HuH-7 (cell line): ENCODE measurements around the gene CCDC24.

ENCODE experiments used
- DNase-seq: peaks from one replicate; pipeline ENCODE4 v3.0.0; 2011; ENCODE audit warnings: low spot score

Gene CCDC24

DNA sequence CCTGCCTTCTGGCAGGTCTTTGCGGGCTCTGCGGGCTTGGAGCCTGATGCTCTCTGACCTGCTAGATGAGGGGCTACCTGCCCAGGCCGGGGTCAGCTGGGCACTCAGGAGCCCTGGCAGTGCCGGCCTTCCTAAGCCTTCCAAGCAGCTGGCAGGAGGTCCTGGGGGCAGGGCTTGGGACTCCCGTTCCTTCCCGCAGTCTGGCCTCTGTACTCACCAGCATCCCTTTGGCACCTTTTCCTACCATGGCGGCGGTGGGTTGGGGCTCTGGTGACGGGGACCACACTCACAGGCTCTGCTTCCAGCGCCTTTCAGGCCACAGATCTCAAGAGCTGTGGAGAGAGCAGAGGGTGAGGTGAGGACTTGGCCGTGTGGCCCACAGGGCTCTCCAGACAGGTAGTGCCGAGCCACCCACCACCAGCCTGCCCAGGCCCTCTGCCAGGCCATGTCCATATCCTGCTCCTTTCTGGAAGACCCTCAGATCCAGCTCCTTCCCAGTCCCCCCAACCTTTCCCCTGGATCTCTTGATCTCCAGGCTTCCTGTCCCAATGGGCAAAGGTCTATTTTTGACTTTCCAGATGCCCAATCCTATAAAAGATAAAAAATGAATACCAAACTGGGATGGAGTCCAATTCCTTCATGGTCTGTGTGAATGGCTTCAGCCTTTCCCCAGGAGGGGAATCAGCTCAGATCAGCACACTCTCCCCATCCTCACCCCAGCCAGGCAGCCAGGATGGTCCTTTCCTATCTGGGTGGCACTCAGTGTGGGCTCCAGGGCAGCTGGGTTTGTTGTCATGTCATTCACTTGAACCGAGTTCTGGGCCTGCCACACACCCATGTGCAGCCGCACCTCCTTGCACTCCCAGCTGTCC, 32.9 kb downstream of the CCDC24 start:
- DNase-seq: no peak

DNA sequence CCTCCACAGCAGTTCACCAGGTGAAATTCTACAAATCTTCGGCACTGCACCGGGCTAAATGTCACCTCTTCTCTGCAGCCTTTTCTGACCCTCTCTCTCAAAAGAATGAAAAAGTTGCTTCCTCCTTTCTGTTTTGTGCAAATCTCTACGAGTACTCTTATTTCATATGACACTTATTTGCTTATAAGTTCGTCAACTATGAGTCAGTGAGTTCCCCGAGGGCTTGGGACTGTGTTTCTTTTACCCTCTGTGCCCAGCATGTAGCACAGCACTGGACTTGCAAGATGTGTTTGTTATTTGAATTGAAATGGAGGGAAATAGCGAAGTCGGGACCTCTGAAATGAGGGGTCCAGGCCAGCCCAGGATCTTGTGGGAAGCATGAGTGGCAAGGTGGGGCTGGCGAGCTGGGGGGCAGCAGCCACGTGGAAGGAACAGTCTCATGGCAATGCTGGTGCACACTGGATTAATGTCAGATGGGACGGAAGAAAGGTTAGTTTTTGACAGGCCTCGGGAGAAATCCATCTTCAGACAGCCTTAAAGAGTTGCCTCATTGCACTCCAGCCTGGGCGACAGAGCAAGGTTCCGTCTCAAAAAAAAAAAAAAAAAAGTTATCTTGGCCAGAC, 33.6 kb downstream of the CCDC24 start:
- DNase-seq: no peak

DNA sequence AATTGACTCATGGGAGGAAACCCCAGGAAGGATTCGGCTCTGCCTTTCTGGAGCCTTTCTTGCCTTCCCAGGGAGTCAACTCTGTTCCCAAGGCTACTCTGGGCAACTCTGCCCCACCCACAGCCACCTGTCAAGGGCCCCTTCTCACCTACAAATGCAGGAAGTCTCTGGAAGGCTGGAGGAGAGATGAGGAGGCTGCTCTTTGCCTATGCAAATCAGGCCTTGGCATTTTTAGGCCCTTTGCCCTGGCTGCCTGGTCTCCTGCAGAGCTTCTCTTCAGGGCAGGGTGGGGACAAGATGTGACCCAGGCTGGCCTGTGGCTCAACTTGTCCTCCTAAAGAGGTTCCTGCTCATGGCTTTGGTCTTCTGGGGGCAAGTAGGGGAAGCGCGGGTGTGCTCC, 34.4 kb downstream of the CCDC24 start:
- no peak for DNase-seq

DNA sequence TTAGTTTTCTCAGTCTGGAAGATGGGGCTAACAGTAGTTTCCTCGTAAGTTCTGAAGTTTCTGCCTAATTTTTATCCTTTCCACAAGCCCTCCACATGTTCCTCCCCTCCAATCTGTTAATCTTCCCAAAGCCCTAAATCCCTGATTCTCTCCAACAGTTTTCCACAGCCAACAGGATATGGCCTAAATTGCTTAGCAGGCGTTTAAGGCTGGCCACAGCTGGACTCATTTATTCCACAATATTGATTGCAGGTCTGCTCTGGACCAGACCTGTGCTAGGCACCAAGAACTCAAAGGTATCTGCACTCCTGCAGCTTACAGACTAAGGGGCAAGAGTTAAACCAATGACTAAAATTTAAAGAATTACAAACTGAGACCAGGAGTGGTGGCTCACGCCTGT, 35.9 kb downstream of the CCDC24 start:
- no peak for DNase-seq

DNA sequence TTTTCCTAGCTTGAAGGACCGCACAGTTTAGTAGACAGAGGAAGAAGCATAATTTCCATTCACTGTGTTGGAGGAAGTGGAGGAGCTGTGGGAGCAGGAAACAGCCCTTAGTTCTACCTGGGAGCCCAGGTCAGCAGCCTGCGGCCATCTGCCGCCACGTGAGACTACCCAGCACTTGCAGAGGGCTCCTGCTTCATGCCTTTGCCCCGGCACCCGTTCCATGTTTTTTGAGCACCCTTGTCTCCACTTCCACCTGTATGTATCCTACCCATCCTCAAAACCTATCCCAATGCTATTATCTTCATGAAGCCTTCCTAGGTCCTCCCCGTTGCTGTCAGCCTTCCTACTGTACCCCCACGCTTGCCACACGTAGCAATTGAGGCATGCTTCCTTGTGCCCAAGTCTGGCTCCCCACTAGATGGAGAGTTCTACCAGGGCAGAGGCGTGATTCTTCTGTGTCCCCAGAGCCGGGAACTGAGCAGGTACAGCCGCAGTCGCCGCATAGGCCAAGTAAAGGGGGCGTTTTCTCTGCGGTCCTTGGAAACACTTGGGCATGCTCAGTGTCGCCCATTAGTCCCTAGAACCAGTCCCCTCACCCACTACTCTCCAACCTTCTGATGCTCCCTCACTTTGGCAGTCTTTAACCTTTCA, 38.0 kb downstream of the CCDC24 start:
- peak; percentile 73 for DNase-seq

DNA sequence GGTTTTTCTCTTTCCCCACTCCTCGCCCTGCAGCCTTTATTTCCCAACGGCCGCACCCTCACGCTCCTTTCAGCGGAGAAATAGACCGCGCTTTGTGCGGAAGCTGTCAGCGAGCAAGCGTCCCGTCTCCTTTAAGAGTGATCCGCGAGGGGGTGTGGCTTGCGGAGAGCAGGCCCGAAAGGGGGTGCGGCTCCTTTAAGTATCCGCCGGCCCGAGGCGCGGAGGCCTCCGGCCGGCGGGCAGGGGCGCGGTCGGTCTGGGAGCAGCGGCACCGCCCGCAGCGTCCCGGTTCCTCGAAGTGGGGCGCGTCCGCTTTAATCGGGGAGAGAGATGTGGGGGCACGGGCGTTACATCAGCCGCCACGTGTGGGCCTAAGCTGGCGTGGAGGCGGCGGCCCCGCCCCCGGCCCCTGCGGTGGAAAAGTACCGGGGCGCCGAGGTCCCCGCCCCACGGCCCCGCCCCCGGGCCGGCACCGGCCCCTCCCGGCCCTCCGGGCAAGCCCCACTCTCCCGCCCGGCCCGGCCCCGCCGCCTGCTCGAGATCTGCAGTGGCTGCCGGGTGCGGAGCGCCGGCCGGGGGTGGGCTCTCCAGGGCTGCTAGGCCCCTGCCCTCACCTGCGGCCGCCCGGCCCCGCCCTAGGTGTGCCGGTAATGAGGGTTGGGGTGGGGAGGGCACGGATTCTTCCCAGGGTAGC, 38.7 kb downstream of the CCDC24 start:
- peak; percentile 92 for DNase-seq

DNA sequence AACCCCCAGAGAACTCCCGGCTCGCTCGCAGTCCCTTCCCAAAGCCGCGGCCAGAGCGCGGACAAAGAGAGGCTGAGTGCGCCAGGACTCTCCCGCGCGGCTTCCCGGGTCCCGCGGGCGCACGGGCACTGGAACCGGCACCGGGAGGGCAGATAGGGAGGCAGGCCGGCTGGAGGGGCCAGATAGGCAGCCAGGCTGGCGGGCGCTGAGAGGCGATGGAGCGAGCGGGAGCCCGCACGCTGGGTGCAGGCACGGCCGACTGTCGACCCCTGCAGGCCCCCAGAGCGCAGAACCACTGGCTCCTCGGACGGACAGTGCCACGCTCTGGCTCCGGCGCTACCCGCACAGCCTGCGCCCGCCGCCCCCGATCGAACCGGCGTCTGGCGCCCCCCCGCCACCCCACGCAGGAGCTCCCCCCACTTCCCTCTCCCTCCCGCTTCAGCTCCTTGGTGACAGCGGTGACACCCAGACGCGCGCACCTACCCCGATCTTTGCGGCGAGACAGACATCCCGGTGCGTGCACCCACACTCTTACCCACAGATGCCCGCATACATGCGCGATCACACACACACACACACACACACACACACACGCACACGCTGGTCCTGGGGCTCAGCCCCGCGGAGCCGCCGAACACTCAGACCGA, 39.3 kb downstream of the CCDC24 start:
- peak; percentile 58 for DNase-seq

DNA sequence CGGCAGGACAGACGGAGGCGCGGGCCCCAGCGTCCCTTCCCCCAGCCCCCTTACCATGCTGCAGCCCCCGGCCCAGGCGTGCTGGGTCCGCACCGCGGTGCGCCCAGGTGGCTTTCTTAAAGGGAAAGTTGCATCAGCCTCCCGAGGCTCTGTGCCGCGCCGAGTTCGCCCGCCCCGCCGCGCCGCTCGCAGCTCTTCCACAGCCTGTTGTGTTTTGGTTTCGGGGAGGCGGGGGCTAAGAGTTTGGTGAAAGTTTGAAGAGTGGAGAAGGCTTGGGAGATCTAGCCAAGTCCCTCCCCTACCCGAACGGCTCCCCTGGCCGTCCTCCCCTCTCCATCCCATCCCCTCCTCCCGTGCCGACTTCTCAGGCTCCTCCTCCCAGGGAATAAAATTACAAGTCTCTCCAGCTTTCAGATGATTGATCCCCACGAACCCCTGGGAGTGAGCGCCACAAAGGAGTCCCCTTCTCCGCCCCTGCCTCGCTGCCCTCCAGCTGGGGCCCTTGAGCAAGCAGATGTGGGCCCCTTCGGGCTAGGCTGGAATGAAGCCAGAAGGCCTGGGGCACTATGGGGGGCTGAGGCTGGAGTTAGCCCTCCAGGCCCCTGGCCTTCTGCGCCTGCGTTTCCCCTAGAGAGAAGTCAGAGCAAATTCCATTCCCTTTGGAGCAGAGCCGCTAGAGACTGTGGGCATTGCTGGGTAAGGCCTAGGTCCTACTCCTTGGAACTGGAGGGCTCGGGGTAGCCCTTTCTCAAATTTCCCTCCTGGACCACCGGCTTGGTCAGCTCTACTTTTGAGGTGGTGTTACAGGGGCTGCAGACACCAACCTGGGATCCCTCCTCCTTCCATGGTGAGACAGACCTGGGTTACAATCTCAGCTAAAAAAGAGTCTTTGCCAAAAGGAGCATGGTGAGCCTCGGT, 40.1 kb downstream of the CCDC24 start, which contains the start of gene SLC6A9:
SLC6A9 (minus strand) TSS at position 211 of the 918 bp plus-strand sequence. CDS start 7,185 bp downstream, outside the sequence.
- DNase-seq: peak; percentile 69

DNA sequence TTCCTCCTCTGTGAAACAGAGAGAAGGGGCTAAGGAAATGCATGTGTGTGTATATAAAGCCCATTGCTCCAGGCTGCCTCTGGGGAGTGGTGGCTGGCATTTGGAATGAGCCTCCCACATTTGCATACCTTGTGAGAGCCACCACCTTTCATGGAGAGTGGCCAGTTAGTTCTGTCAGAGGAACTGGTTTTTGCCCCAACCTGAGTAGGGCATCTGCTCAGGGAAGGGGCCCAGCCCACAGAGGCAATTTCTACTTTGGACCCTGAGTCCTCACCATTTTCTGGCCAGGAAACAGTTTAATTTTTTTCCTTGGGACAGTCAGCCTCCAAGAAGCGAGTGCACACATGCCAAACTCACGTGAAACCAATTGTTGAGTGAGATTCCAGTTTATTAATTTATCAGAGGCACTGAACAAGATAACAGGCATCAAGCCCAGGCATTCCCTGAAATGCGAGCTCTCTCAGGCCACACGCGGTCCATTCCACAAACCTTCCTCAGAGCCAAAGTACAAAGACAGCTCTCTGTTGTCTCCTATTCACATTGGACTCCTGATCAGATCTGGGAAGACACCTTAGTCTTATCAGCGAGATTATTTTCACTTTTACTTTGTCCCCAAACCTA, 40.9 kb downstream of the CCDC24 start:
- no peak for DNase-seq

DNA sequence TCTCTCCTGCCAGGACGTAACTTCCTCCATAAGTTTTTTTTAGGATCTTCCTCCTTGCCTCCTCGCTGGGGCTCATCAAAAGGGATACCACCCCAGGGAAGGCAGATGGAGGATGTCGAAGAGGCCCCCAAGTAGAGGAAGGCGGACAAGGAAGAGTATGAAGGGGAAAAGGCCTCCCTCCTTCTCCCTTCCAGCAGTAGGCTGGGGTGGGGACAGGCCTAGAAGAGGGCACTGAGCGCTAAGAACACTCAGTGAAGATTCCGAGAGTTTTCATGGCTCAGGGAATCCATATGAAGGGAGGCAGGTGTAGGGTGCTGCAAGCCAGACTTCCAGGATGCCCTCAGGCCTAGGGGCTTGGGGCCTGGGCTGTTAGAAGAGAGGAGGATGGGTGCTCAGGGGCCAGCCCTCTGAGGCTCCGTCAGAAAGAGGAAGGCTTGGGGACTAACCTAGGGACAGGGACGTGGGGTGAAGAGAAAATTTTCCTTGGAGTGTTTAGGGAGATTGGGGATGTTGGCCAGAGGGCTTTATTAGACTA, 41.7 kb downstream of the CCDC24 start:
- DNase-seq: no peak

DNA sequence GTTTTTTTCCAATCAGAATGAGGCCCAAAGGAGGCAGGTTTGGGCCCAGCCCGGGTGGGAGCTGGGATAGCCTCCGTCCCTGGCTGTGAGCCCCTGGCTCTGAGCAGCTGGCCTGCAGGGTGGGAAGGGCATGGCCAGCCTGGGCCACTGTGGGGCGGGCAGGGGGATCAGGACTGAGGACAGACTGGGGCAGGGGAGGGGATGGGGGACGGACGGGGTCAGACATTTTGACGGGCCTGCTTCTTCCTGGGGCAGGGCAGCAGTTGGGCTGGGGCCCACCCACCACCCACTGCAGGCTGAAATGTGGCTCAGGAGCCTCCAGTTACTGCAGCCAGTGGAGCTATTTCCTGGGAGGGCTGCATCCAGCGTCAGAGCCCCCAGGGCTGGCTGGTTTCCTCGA, 42.4 kb downstream of the CCDC24 start:
- DNase-seq: no peak

DNA sequence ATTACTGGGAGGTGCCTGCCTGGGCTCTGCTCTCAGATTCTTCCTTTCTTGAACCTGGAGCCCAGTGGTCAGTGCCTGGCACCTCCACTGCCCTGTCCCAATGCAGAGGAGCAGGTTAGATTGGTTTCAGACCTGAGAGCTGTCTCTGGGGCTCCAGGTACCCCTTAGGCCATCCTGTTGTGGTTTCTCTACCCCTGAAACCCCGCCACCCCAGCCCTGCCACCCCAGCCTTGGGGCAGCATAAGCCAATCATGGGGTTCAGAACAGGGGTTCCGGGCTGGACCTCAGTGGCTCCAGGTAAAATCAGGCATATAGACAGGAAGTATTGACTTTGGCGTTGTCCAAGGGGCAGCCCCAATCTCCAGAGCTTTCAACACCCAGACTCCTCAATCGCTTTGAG, 43.0 kb downstream of the CCDC24 start:
- DNase-seq: no peak

DNA sequence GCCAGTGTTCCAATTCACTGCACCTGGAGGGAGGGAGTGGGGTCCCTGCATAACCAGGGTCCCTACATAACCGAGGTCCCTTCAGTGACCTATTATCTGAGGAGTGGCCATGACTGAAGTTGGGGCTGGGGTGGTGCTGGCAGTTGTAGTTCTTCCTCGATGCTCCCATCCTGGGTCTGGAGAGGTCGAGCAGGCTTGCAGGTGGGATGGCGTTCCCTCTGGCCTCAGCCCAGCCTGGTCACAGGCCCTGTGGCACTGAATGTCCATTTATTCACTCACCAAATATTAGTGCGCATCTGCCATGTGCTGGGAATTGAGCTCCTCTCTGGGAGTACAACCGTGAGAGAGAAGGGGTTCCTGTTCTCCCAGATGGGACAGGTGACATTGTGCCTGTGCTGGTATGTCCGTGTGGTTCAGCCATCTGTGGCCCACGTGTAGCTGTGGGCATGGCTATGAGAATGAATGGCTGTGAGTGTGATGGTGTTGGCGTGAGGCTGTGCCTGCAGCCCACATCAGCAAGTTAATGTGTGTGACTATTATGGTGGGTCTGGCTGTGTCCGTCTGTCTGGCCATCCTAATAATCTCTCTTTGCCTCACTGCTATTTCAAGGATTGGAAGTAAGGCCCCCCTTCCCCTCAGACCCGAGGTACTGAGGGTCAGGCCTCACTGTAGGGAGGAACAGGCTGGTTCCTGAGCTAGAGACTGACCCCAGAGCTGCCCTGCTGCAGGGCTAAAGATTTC, 43.7 kb downstream of the CCDC24 start:
- no peak for DNase-seq

DNA sequence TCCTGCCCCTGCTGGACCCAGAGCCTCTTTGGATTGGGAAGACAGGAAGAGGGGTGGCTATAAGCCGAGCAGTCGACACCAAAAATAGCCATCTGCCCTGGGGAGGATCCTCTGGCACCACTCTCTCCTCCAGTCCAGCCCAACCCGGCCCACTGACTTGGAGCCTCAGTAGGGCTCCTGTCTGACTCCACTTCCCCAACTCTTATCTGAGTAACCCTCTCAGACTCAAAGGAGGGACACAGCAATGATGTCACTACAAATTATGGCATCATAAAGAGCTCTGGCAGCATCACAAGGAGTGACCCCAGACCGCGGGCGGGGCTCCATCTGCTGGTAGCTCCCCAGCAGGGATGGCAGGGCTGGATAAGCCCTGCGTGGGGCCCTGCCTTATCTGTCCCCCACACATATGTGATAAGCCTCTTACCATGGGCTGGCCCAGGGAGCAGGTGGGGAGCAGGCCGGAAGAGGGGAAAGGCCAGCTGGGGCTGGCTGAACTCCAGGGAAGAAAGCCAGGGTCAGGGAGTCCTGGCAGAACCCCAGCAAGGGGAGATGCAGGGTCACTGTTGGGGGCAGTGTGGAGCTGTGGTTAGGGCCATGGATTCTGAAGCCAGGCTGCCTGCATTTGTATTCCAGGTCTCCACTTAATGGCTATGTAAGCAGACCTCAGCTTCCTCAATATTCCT, 44.5 kb downstream of the CCDC24 start:
- no peak for DNase-seq

DNA sequence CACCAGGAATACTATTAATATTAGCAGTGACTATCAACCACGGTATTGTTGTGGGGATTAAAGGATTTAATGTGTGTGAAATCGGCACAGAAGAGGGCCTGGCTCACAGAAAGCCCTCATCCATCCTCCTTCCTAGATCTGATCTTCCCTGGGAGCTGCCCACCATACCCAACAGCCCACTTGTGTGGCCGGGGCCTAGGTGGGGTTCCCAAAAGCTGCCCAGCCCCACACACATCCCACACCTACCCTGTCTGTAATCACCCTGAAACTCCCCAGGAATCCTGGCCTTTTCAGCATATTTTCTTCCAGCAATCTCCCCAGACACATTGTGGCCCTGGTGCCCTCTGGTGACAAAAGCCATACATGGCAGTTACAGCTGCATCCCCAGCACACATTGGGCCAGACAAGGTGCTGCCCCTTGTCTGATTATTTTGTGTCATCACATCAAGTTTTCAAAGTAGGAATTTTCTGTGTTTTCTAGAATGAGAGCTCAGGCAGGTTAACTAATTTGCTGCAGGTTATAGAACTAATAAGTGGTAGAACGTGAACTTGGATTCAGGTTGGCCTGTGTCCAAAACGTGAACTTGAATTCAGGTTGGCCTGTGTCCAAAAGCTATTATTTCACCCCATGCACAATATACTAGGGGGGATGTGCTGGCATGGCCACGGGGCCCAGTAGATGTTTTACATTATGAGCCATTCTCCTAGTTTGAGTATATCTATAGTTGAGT, 45.2 kb downstream of the CCDC24 start:
- DNase-seq: peak; percentile 73

DNA sequence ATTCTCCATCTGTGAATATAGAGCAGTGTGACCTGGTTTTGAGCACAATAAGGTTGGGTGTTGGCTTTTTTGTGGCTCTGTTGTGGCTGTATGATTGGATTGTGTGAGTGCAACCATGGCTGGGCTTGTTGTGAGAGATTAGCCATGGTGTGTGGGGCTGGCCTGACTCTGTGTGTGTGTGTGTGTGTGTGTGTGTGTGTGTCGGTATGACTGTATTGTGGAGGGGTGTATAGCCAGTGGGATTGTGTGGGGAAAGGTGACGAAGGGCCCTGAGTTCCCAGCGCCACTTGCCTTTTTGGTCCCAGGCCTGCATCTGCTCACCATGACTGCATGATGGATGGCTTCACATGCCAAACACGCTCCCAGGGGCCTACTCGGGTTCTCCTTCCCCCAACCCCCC, 45.8 kb downstream of the CCDC24 start:
- no peak for DNase-seq

DNA sequence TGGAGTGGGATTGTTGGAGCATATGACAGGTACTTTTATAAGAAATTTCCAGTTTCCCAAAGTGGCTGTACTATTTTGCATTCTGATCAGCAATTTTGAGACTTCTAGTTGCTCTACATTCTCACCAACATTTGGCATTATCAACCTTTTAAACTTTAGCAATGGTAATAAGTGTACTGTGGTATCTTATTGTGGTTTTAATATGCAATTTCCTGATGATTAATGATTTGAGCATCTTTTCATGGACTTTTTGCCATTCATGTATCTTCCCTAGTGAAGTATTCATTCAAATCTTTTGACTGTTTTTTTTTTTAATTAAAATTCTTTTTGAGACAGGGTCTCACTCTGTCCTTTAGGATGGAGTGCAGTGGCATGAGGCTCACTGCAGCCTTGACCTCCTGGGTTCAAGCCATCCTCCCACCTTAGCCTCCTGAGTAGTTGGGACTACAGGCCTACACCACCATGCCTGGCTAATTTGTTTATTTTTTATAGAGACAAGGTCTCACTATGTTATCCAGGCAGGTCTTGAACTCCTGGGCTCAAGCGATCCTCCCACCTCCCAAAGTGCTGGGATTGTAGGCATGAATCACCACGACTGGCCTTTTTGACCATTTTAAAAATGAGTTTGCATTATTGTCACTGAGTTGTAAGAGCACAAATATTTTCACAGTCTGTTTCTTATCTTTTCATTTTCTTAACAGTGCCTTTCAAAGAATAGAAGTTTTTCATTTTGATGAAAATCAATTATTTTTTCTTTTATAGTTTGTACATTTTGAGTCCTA, 47.7 kb downstream of the CCDC24 start:
- no peak for DNase-seq
